SK-N-SH (cell line): ENCODE data around the gene AASS. TPM values are rescaled to one million over a fixed set of nuclear protein-coding genes. Genes with fewer than 3 reads are reported as not detected.

Experiments used
- CTCF ChIA-PET: fragments of 300-600, 350-600 bp; formaldehyde crosslinking; extraction: SDS; loops from one replicate; lab custom pipeline; 2021; lab: Yijun Ruan, JAX
- POLR2A ChIA-PET: fragments of 350-600 bp; sonication (Branson Sonifier 250); formaldehyde crosslinking; extraction: SDS; loops from one replicate; lab custom pipeline; 2020; ENCODE audit warnings: antibody characterized with exemption, inconsistent platforms; lab: Yijun Ruan, JAX
- DNase-seq: peaks from one replicate; pipeline ENCODE4 v3.0.0; 2012
- H2AFZ ChIP-seq: fragments of 200-600 bp; sonication (generic); 2 replicates; pipeline ENCODE4 v1.8.1; 2016; ENCODE audit warnings: antibody characterized with exemption, mild to moderate bottlenecking, low read depth
- H3F3A ChIP-seq: fragments of 200-600 bp; sonication (generic); replicated peaks from 2 replicates; pipeline ENCODE3; 2016; ENCODE audit warnings: antibody characterized with exemption, mild to moderate bottlenecking; ENCODE audit not compliant: insufficient read depth
- H3K27ac ChIP-seq, 2 experiments: fragments of 200-500 bp in 1 of 2; fragments of 200-600 bp in 1 of 2; sonication (Bioruptor generic) in 1 of 2; sonication (generic), shearing (Covaris generic) in 1 of 2; 2 replicates each; pipeline versions ENCODE4 v1.5.1 to v1.6.1; 2014 to 2016; ENCODE audit warnings: low read depth in 2 of 2, inconsistent platforms in 1 of 2, low read length in 1 of 2, mild to moderate bottlenecking in 1 of 2, mixed read lengths in 1 of 2
- H3K27me3 ChIP-seq: fragments of 200-600 bp; sonication (generic), shearing (Covaris generic); 2 replicates; pipeline ENCODE4 v1.6.1; 2016; ENCODE audit warnings: mixed run types; ENCODE audit not compliant: insufficient read depth
- H3K36me3 ChIP-seq, 2 experiments: fragments of 200-500 bp in 1 of 2; fragments of 200-600 bp in 1 of 2; sonication (Bioruptor generic) in 1 of 2; sonication (generic) in 1 of 2; replicated peaks in 1 of 2; 2 replicates each; pipeline versions ENCODE3 to v1.5.1; 2014 to 2016; ENCODE audit warnings: low read length in 1 of 2, mild to moderate bottlenecking in 1 of 2; ENCODE audit not compliant: insufficient read depth in 2 of 2, control insufficient read depth in 1 of 2
- H3K4me1 ChIP-seq, 2 experiments: fragments of 200-500 bp in 1 of 2; fragments of 200-600 bp in 1 of 2; sonication (Bioruptor generic) in 1 of 2; sonication (generic), shearing (Covaris generic) in 1 of 2; 2 replicates each; pipeline versions ENCODE4 v1.5.1 to v1.6.1; 2014 to 2016; ENCODE audit warnings: low read depth in 1 of 2, low read length in 1 of 2, mixed run types in 1 of 2; ENCODE audit not compliant: insufficient read depth in 2 of 2, control insufficient read depth in 1 of 2
- H3K4me2 ChIP-seq: fragments of 200-600 bp; sonication (generic), shearing (Covaris generic); 2 replicates; pipeline ENCODE4 v1.6.1; 2017; ENCODE audit warnings: mixed run types
- H3K4me3 ChIP-seq, 2 experiments: fragments of 200-500 bp in 1 of 2; fragments of 200-600 bp in 1 of 2; sonication (Bioruptor generic) in 1 of 2; sonication (generic), shearing (Covaris generic) in 1 of 2; 2 replicates each; pipeline versions ENCODE4 v1.5.1 to v1.8.1; 2014 to 2016; ENCODE audit warnings: low read depth in 2 of 2, inconsistent platforms in 1 of 2, low read length in 1 of 2, mild to moderate bottlenecking in 1 of 2, mixed read lengths in 1 of 2, moderate library complexity in 1 of 2
- H3K79me2 ChIP-seq: fragments of 200-600 bp; sonication (generic); 2 replicates; pipeline ENCODE4 v1.8.1; 2017; ENCODE audit warnings: mild to moderate bottlenecking; ENCODE audit not compliant: insufficient read depth
- H3K9ac ChIP-seq: fragments of 200-600 bp; sonication (generic); 2 replicates; pipeline ENCODE4 v1.6.1; 2017; ENCODE audit warnings: mixed run types
- H3K9me2 ChIP-seq: fragments of 200-600 bp; sonication (generic); 2 replicates; pipeline ENCODE4 v1.6.1; 2017; ENCODE audit warnings: mixed run types
- H3K9me3 ChIP-seq: fragments of 200-600 bp; sonication (generic); 2 replicates; pipeline ENCODE4 v1.6.1; 2017; ENCODE audit warnings: mixed run types, mild to moderate bottlenecking, moderate library complexity
- H4K20me1 ChIP-seq: fragments of 200-600 bp; sonication (generic); 2 replicates; pipeline ENCODE4 v1.6.1; 2017; ENCODE audit warnings: mild to moderate bottlenecking, mixed run types; ENCODE audit not compliant: insufficient read depth
- CHD2 ChIP-seq: fragments of 150-350 bp; IDR thresholded peaks from 2 replicates; pipeline ENCODE4 v1.6.1; 2018; ENCODE audit warnings: low read length; ENCODE audit not compliant: partially characterized antibody
- ELF1 ChIP-seq: IDR thresholded peaks from 2 replicates; pipeline ENCODE4 v1.4.0; 2012
- EZH2phosphoT487 ChIP-seq: fragments of 200-600 bp; sonication (generic); IDR thresholded peaks from 2 replicates; pipeline ENCODE4 v1.6.1; 2017; ENCODE audit warnings: low read depth, mixed run types, mild to moderate bottlenecking, antibody characterized with exemption, moderate library complexity, borderline replicate concordance
- FOSL2 ChIP-seq: IDR thresholded peaks from 2 replicates; pipeline ENCODE4 v1.4.0; 2012; ENCODE audit warnings: low read depth, mild to moderate bottlenecking, moderate library complexity, borderline replicate concordance
- FOXM1 ChIP-seq: IDR thresholded peaks from 2 replicates; pipeline ENCODE4 v1.4.0; 2012; ENCODE audit warnings: low read depth, mild to moderate bottlenecking
- GABPA ChIP-seq: IDR thresholded peaks from 2 replicates; pipeline ENCODE4 v1.4.0; 2012; ENCODE audit warnings: low read depth, mild to moderate bottlenecking
- IRF3 ChIP-seq: fragments of 150-350 bp; IDR thresholded peaks from 2 replicates; pipeline ENCODE4 v1.6.1; 2016; ENCODE audit warnings: mild to moderate bottlenecking, low read depth, low read length
- MAX ChIP-seq: IDR thresholded peaks from 2 replicates; pipeline ENCODE4 v1.4.0; 2012; ENCODE audit warnings: low read depth
- MEF2A ChIP-seq: IDR thresholded peaks from 2 replicates; pipeline ENCODE4 v1.4.0; 2012; ENCODE audit warnings: low read depth, borderline replicate concordance
- MXI1 ChIP-seq: IDR thresholded peaks from 2 replicates; pipeline ENCODE4 v1.6.1; 2012; ENCODE audit warnings: mild to moderate bottlenecking, low read depth, low read length, improper control_type of control experiment
- NRF1 ChIP-seq: IDR thresholded peaks from 2 replicates; pipeline ENCODE4 v1.6.1; 2012; ENCODE audit warnings: low read depth, mild to moderate bottlenecking, low read length
- POLR2AphosphoS5 ChIP-seq: IDR thresholded peaks from 2 replicates; pipeline ENCODE4 v1.6.1; 2012; ENCODE audit warnings: low read depth, low read length
- RXRA ChIP-seq: IDR thresholded peaks from 2 replicates; pipeline ENCODE4 v1.4.0; 2012; ENCODE audit warnings: low read depth, mild to moderate bottlenecking, borderline replicate concordance
- SIN3A ChIP-seq: IDR thresholded peaks from 2 replicates; pipeline ENCODE4 v1.6.1; 2012; ENCODE audit warnings: low read depth, mild to moderate bottlenecking, low read length, moderate library complexity, borderline replicate concordance
- TAF1 ChIP-seq: IDR thresholded peaks from 2 replicates; pipeline ENCODE4 v1.6.1; 2012; ENCODE audit warnings: low read depth, mild to moderate bottlenecking, low read length, moderate library complexity, borderline replicate concordance
- TCF12 ChIP-seq: IDR thresholded peaks from 2 replicates; pipeline ENCODE4 v1.4.0; 2012
- TEAD4 ChIP-seq: IDR thresholded peaks from 2 replicates; pipeline ENCODE4 v1.4.0; 2012; ENCODE audit warnings: mild to moderate bottlenecking, borderline replicate concordance; ENCODE audit not compliant: insufficient read depth
- WGBS: methylation state at CpG from one replicate; pipeline ENCODE4 v1.1.6; 2017; ENCODE audit warnings: low lambda C conversion rate; 5-methylcytosine and 5-hydroxymethylcytosine counted together
- polyA plus RNA-seq, 3 experiments: library from polyadenylated mRNA; depleted of rRNA; stranded (reverse); fragments of >200 nt; gene quantifications; 2 replicates each; pipeline ENCODE4 v1.2.3, GENCODE V29; 2012
- TF ChIP-seq, protein P1 (sequence below): fragments of 200-600 bp; sonication (generic); IDR thresholded peaks from 2 replicates; pipeline ENCODE4 v1.6.1; 2017; ENCODE audit warnings: antibody characterized with exemption, mild to moderate bottlenecking, moderate library complexity
- TF ChIP-seq, protein P2 (sequence below): IDR thresholded peaks from 2 replicates; pipeline ENCODE4 v1.6.1; 2012; ENCODE audit warnings: mild to moderate bottlenecking, low read depth, low read length, moderate library complexity
- TF ChIP-seq, protein P3 (sequence below): IDR thresholded peaks from 2 replicates; pipeline ENCODE4 v1.4.0; 2012; ENCODE audit warnings: low read depth, borderline replicate concordance

AASS gene
- polyA plus RNA-seq, 1 of the 3 experiments (the other 2 are of a cell fraction), result 0.92 TPM

DNA sequence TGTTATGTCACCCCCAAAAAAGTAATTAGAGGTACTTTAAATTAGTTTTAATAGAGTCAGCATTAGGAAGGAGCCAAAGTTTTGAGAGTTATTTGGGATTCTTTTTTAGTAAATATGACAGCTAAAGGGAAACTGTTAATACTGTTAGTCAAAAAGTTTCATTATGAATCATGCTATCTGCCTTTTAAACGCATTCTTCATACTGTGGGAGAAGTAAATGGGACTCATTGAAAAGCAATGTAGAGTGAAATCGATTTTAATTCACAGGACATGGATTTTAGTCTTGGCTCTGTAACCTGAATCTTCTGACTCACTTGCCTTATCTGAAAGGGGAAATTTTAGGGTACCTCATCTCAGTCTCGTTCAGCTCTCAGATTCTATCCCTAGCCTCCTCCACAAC is 105.1 kb downstream of the AASS start:
- H2AFZ ChIP-seq, result no peak overlapping the region
- H3K4me3 ChIP-seq, result no peak overlapping the region
- H3K4me1 ChIP-seq, result no peaks in the 10 kb centered on the region
- peaks cover 5% of the 10 kb centered on the region for H3K27me3 ChIP-seq
- WGBS, result 4% methylated on average over 3 of the region's 3 CpGs
- H3F3A ChIP-seq, result no peaks in the 10 kb centered on the region
- H3K9ac ChIP-seq, result no peak overlapping the region
- CTCF ChIA-PET, result interaction anchor here (0.6 to 3.4 kb wide), 2 partner anchors 54 to 97 kb away, joined by 3 to 9 read pairs; no protein-coding TSS in a partner anchor
- DNase-seq, result no peak
- POLR2A ChIA-PET, result no interaction called here
- no peaks in the 10 kb centered on the region for H3K36me3 ChIP-seq
- H3K27ac ChIP-seq, result no peak overlapping the region
- H3K9me3 ChIP-seq, result no peaks in the 10 kb centered on the region
- H4K20me1 ChIP-seq, result no peaks in the 10 kb centered on the region
- no peak for TF ChIP-seq GABPA
- no peak for TF ChIP-seq MAX
- TF ChIP-seq FOXM1, result no peak
- TF ChIP-seq RXRA, result no peak
- TF ChIP-seq TCF12, result no peak
- no peak for TF ChIP-seq CHD2
- no peak for TF ChIP-seq EZH2phosphoT487
- TF ChIP-seq NRF1, result no peak
- TF ChIP-seq, protein P1, sequence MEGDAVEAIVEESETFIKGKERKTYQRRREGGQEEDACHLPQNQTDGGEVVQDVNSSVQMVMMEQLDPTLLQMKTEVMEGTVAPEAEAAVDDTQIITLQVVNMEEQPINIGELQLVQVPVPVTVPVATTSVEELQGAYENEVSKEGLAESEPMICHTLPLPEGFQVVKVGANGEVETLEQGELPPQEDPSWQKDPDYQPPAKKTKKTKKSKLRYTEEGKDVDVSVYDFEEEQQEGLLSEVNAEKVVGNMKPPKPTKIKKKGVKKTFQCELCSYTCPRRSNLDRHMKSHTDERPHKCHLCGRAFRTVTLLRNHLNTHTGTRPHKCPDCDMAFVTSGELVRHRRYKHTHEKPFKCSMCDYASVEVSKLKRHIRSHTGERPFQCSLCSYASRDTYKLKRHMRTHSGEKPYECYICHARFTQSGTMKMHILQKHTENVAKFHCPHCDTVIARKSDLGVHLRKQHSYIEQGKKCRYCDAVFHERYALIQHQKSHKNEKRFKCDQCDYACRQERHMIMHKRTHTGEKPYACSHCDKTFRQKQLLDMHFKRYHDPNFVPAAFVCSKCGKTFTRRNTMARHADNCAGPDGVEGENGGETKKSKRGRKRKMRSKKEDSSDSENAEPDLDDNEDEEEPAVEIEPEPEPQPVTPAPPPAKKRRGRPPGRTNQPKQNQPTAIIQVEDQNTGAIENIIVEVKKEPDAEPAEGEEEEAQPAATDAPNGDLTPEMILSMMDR, result no peak
- no peak for TF ChIP-seq SIN3A
- TF ChIP-seq ELF1, result no peak
- no peak for TF ChIP-seq FOSL2
- no peak for TF ChIP-seq POLR2AphosphoS5
- TF ChIP-seq, protein P2, sequence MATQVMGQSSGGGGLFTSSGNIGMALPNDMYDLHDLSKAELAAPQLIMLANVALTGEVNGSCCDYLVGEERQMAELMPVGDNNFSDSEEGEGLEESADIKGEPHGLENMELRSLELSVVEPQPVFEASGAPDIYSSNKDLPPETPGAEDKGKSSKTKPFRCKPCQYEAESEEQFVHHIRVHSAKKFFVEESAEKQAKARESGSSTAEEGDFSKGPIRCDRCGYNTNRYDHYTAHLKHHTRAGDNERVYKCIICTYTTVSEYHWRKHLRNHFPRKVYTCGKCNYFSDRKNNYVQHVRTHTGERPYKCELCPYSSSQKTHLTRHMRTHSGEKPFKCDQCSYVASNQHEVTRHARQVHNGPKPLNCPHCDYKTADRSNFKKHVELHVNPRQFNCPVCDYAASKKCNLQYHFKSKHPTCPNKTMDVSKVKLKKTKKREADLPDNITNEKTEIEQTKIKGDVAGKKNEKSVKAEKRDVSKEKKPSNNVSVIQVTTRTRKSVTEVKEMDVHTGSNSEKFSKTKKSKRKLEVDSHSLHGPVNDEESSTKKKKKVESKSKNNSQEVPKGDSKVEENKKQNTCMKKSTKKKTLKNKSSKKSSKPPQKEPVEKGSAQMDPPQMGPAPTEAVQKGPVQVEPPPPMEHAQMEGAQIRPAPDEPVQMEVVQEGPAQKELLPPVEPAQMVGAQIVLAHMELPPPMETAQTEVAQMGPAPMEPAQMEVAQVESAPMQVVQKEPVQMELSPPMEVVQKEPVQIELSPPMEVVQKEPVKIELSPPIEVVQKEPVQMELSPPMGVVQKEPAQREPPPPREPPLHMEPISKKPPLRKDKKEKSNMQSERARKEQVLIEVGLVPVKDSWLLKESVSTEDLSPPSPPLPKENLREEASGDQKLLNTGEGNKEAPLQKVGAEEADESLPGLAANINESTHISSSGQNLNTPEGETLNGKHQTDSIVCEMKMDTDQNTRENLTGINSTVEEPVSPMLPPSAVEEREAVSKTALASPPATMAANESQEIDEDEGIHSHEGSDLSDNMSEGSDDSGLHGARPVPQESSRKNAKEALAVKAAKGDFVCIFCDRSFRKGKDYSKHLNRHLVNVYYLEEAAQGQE, result no peak
- TF ChIP-seq MXI1, result no peak
- TF ChIP-seq, protein P3, sequence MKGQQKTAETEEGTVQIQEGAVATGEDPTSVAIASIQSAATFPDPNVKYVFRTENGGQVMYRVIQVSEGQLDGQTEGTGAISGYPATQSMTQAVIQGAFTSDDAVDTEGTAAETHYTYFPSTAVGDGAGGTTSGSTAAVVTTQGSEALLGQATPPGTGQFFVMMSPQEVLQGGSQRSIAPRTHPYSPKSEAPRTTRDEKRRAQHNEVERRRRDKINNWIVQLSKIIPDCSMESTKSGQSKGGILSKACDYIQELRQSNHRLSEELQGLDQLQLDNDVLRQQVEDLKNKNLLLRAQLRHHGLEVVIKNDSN, result no peak
- no peak for TF ChIP-seq TAF1
- no peak for TF ChIP-seq MEF2A
- no peak for TF ChIP-seq TEAD4
- no peak for TF ChIP-seq IRF3
- TF ChIP-seq, all 33 proteins: peak for 0
- no peaks in the 10 kb centered on the region for H3K79me2 ChIP-seq
- H3K9me2 ChIP-seq, result no peaks in the 10 kb centered on the region
- no peak overlapping the region for H3K4me2 ChIP-seq
